RWPE2 (cell line): ENCODE measurements around the gene HELLS.

Experiments
- ATAC-seq: fragments of 200-7000 bp; cut with Tn5 transposase; 3 replicates; pipeline ENCODE4 v1.9.1; 2021; ENCODE audit warnings: low read depth
- DNase-seq: peaks from one replicate; pipeline ENCODE4 v3.0.0-alpha.2; 2020; ENCODE audit warnings: low spot score
- H3K27ac ChIP-seq: fragments of 450-650 bp; 2 replicates; pipeline ENCODE4 v1.5.1; 2017; ENCODE audit warnings: mild to moderate bottlenecking; ENCODE audit not compliant: poor library complexity, severe bottlenecking
- H3K27me3 ChIP-seq: fragments of 250-450 bp; sonication (Bioruptor Pico); 2 replicates; pipeline ENCODE4 v1.5.1; 2021; ENCODE audit warnings: mild to moderate bottlenecking, moderate library complexity; ENCODE audit not compliant: insufficient read depth, poor library complexity, severe bottlenecking
- H3K36me3 ChIP-seq: fragments of 250-450 bp; sonication (Bioruptor Pico); 2 replicates; pipeline ENCODE4 v1.5.1; 2020; ENCODE audit warnings: low read depth, mild to moderate bottlenecking, moderate library complexity
- H3K4me1 ChIP-seq: fragments of 250-450 bp; sonication (Bioruptor Pico); 2 replicates; pipeline ENCODE4 v1.5.1; 2021; ENCODE audit warnings: mild to moderate bottlenecking, moderate library complexity; ENCODE audit not compliant: insufficient read depth, poor library complexity, severe bottlenecking
- H3K4me3 ChIP-seq: fragments of 250-450 bp; sonication (Bioruptor Pico); 2 replicates; pipeline ENCODE4 v1.5.1; 2021; ENCODE audit warnings: mild to moderate bottlenecking, moderate library complexity; ENCODE audit not compliant: severe bottlenecking
- H3K9me3 ChIP-seq: fragments of 250-450 bp; sonication (Bioruptor Pico); 2 replicates; pipeline ENCODE4 v1.5.1; 2021; ENCODE audit warnings: mild to moderate bottlenecking, moderate library complexity; ENCODE audit not compliant: severe bottlenecking
- TF ChIP-seq, protein P1 (sequence below): fragments of 450-650 bp; IDR thresholded peaks from one replicate; pipeline ENCODE4 v1.5.1; 2017; ENCODE audit warnings: mild to moderate bottlenecking, moderate library complexity; ENCODE audit not compliant: poor library complexity, severe bottlenecking

The HELLS gene

DNA sequence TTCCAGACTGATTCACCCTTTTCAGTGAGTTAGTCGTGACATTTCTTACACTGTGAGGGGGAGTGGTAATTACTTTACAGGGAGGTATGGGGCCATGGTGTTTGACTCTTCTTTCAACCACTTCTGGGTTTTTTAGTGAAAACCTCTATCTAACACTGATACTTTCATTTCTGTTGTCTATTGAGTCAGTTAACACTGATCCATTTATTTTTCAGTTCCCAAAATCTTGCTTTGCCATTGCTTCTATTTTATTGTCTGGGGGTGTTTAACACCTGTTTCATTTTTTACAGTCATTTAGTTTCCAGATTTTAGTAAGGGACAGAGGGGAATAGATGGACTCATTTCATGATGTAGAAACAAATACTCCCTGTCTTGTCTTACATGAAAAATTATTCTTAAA lies 61.5 kb downstream of the HELLS start:
- ATAC-seq = no peak
- Histone ChIP-seq H3K9me3 (no peaks in the 10 kb centered on the region), H3K4me3 (no peak overlapping the region), H3K36me3 (peaks cover 76% of the 10 kb centered on the region), H3K4me1 (no peaks in the 10 kb centered on the region), H3K27me3 (no peaks in the 10 kb centered on the region), H3K27ac (no peak overlapping the region)
- DNase-seq = no peak
- TF ChIP-seq, protein P1, sequence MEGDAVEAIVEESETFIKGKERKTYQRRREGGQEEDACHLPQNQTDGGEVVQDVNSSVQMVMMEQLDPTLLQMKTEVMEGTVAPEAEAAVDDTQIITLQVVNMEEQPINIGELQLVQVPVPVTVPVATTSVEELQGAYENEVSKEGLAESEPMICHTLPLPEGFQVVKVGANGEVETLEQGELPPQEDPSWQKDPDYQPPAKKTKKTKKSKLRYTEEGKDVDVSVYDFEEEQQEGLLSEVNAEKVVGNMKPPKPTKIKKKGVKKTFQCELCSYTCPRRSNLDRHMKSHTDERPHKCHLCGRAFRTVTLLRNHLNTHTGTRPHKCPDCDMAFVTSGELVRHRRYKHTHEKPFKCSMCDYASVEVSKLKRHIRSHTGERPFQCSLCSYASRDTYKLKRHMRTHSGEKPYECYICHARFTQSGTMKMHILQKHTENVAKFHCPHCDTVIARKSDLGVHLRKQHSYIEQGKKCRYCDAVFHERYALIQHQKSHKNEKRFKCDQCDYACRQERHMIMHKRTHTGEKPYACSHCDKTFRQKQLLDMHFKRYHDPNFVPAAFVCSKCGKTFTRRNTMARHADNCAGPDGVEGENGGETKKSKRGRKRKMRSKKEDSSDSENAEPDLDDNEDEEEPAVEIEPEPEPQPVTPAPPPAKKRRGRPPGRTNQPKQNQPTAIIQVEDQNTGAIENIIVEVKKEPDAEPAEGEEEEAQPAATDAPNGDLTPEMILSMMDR = no peak

DNA sequence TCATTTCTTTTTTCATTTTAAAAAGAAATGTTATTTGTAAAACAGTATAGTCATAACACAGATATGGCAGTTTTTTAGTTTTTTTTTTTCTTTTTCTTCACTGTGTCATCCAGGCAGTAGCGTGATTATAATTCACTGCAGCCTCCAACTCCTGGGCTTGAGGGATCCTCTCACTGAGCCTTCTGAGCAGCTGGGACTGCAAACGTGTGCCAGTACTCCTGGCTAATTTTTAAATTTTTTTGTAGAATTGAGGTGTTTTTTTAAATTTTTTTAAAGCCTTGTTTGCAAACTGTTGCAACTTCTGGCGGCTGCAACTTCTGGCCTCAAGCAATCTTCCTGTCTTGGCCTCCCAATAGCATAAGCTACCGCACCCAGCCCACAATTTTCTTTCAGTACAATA lies 63.0 kb downstream of the HELLS start:
- no peaks in the 10 kb centered on the region for H3K4me1 ChIP-seq
- ATAC-seq = no peak
- H3K27ac ChIP-seq = no peak overlapping the region
- TF ChIP-seq, protein P1 = no peak
- DNase-seq = no peak
- H3K9me3 ChIP-seq = no peaks in the 10 kb centered on the region
- H3K36me3 ChIP-seq = peaks cover 69% of the 10 kb centered on the region
- H3K27me3 ChIP-seq = no peaks in the 10 kb centered on the region
- H3K4me3 ChIP-seq = no peak overlapping the region

DNA sequence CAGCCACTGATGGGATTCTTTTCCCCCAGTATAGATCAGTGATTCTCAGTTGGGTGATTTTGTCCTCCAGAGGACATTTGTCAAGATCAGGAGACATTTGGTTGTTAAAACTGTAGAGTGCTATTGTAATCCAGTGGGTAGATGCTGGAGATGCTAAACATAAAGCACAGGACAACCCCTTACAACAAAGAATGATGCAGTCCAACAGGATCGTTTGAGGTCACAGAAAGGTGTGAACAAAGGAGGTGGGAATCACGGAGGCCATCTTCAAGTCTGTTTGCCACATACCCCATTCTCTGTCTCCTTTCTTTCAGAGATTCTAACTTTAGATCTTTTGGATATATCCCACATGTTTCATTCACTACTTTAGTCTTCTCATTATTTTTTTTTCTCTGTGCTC lies 69.0 kb downstream of the HELLS start:
- H3K4me3 ChIP-seq = no peak overlapping the region
- DNase-seq = no peak

DNA sequence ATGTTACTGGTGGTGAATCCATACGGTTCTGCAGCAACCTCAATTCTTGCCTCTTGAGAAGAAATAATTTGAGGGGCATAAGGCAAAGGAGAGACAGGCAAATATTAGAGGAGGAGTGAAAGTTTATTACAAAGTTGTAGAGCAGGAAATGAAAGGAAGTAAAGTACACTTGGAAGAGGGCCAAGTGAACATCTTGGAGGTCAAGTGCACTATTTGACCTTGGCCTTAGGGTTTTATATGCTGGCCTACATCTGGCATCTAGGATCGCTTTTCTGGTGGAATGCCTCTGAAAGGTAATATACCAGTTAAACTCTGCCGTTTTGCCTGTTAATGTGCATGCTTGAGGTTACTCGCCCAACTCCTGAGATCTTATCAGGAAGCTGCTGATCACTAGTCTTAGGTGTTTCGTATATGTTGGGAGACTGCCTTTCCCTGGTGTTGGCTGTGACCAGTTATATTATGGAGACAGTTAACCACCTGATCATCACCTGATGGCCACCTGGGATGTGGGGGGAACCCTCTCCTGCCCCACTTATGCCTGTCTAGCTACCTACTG lies 71.9 kb downstream of the HELLS start:
- no peaks in the 10 kb centered on the region for H3K4me1 ChIP-seq
- H3K36me3 ChIP-seq = peaks cover 8% of the 10 kb centered on the region; the same call in 1 of the 2 replicates
- TF ChIP-seq, protein P1 = no peak
- ATAC-seq (no peak), DNase-seq (no peak)
- H3K4me3 ChIP-seq = no peak overlapping the region
- H3K9me3 ChIP-seq = no peaks in the 10 kb centered on the region
- H3K27ac ChIP-seq = no peak overlapping the region
- H3K27me3 ChIP-seq = no peaks in the 10 kb centered on the region

More for the DNA sequence above, 69.0 kb downstream of the HELLS start:
- no peaks in the 10 kb centered on the region for H3K27me3 ChIP-seq
- H3K4me1 ChIP-seq = no peaks in the 10 kb centered on the region
- no peaks in the 10 kb centered on the region for H3K9me3 ChIP-seq
- H3K36me3 ChIP-seq = peaks cover 27% of the 10 kb centered on the region
- no peak for ATAC-seq
- TF ChIP-seq, protein P1 = no peak
- H3K27ac ChIP-seq = no peak overlapping the region

DNA sequence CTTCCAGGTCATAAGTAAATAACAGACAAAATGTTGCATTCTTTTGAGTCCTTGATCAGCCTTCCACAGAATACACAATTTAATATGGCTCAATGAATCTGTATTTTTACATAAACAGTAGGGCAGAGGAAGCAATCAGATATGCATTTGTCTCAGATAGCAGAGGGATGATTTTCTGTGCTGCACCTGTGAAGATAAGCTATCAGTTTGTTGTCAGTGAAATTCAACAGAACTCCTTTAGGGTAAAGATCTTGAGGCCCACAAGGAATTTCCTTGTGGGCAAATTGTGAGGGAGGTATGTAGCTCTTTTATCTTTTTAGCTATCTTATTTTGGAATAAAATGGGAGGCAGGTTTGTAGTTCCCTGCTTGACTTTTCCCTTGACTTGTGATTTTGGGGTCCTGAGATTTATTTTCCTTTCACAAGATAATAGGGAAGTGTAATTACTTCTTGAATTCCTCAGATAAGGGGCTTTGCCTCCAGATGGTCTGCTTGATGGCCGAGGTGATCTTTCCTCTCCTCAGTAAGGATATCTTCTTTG lies 77.1 kb downstream of the HELLS start:
- DNase-seq (no peak), ATAC-seq (no peak)
- Histone ChIP-seq H3K27me3 (no peaks in the 10 kb centered on the region), H3K36me3 (no peaks in the 10 kb centered on the region), H3K27ac (no peak overlapping the region), H3K4me3 (no peak overlapping the region), H3K9me3 (no peaks in the 10 kb centered on the region), H3K4me1 (no peaks in the 10 kb centered on the region)
- TF ChIP-seq, protein P1 = no peak
